ENCODE data around the gene CD274.

- TF ChIP-seq POLR2A (IDR thresholded peaks at IDR 0.05; ENCODE audit: extremely low read depth, insufficient read length) (no peak), CTCF (IDR thresholded peaks at IDR 0.05; ENCODE audit: low read depth, low read length) (no peak), MAX (IDR thresholded peaks at IDR 0.05; ENCODE audit: low read depth, low read length) (no peak)
These were observed 19.4 kb upstream of the CD274 start for GRCh38 chr9:5430912-5431311.
